Stimulated activated CD8-positive, alpha-beta memory T cell treated with anti-CD3 and anti-CD28 coated beads, Interleukin-15, amount 100 ng/mL, for 4 hours (primary cell): ENCODE measurements around the gene SOX30.
"Not testable (repeated sequence)": the region's sequence is repeated elsewhere in the genome, so short reads cannot be mapped to it uniquely, and the experiment has no call there.

Source experiments
- DNase-seq, 2 donors: peaks; one replicate each; pipeline ENCODE4 v3.0.0-alpha.2; 2020; ENCODE audit warnings: low read depth in 2 of 2

The SOX30 gene

GRCh38 chr5:157652377-157652692 is at the start of gene SOX30:
TSS of gene SOX30 (minus strand) at chr5:157652438. CDS start at chr5:157652078, 360 bp downstream.
- no peak for DNase-seq

GRCh38 chr5:157698674-157699073 is 46.4 kb upstream of the SOX30 start:
- DNase-seq = not testable (repeated sequence)

GRCh38 chr5:157696154-157696553 is 43.9 kb upstream of the SOX30 start:
- DNase-seq = not testable (repeated sequence)

GRCh38 chr5:157693816-157694215 is 41.6 kb upstream of the SOX30 start:
- DNase-seq = not testable (repeated sequence)

- no peak for DNase-seq
These were observed 38.6 kb upstream of the SOX30 start for GRCh38 chr5:157690690-157691433.

GRCh38 chr5:157689942-157690689 is 37.9 kb upstream of the SOX30 start:
- no peak for DNase-seq

- no peak for DNase-seq
These were observed 34.9 kb upstream of the SOX30 start for GRCh38 chr5:157687198-157687554.

- not testable (repeated sequence) for DNase-seq
These were observed 34.3 kb upstream of the SOX30 start for GRCh38 chr5:157686276-157687197.

- DNase-seq = no peak
These were observed 30.0 kb upstream of the SOX30 start for GRCh38 chr5:157682257-157682656.

GRCh38 chr5:157681048-157681447 is 28.8 kb upstream of the SOX30 start:
- DNase-seq = no peak

- DNase-seq = no peak
These were observed 28.0 kb upstream of the SOX30 start for GRCh38 chr5:157680239-157680638.

GRCh38 chr5:157679801-157680200 is 27.6 kb upstream of the SOX30 start:
- no peak for DNase-seq

GRCh38 chr5:157677931-157678330 is 25.7 kb upstream of the SOX30 start:
- DNase-seq = no peak

GRCh38 chr5:157674351-157674750 is 22.1 kb upstream of the SOX30 start:
- DNase-seq = not testable (repeated sequence)

- DNase-seq = no peak
These were observed 20.7 kb upstream of the SOX30 start for GRCh38 chr5:157672976-157673375.

GRCh38 chr5:157671592-157672330 is 19.5 kb upstream of the SOX30 start:
- DNase-seq = no peak

- no peak for DNase-seq
These were observed 18.7 kb upstream of the SOX30 start, which contains the start of gene C5orf52 for GRCh38 chr5:157670662-157671591. TSS of gene C5orf52 (plus strand) at chr5:157671533. CDS start at chr5:157671615, 82 bp downstream.

- no peak for DNase-seq
These were observed 17.5 kb upstream of the SOX30 start for GRCh38 chr5:157669701-157670097.

GRCh38 chr5:157668356-157668755 is 16.1 kb upstream of the SOX30 start:
- DNase-seq = no peak

GRCh38 chr5:157665467-157666070 is 13.3 kb upstream of the SOX30 start:
- no peak for DNase-seq
